ENCODE data around the gene TATDN3. TPM values are rescaled to one million over a fixed set of nuclear protein-coding genes. Genes with fewer than 3 reads are reported as not detected.
A peak's percentile ranks its signal among the peaks of the same experiment; 100 is the strongest.

The TATDN3 gene
- total and polyA plus RNA-seq, 9 of the 15 experiments (the other 6 are each of a cell fraction or from before 2014, with no cell fraction given): 18.3 to 79.9 (median 28.2) TPM

DNA sequence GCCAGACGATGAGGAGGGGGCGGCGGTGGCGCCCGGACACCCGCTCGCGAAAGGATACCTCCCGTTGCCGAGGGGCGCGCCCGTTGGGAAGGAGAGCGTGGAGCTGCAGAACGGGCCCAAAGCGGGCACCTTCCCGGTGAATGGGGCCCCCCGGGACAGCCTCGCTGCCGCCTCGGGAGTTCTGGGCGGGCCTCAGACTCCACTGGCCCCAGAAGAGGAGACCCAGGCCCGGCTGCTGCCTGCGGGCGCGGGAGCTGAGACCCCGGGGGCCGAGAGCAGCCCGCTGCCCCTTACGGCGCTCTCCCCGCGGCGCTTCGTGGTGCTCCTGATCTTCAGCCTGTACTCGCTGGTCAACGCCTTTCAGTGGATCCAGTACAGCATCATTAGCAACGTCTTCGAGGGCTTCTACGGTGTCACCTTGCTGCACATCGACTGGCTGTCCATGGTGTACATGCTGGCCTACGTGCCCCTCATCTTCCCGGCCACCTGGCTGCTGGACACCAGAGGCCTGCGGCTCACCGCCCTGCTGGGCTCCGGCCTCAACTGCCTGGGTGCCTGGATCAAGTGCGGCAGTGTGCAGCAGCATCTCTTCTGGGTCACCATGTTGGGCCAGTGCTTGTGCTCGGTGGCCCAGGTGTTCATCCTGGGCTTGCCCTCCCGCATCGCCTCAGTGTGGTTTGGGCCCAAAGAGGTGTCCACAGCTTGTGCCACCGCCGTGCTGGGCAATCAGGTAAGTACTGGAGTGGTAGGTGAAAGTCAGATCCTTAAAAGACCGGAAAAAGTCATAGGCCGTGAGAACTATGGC, 67.0 kb downstream of the TATDN3 start (continued):
- TF ChIP-seq THAP7 (CRISPR knock-in tag; IDR thresholded peaks at IDR 0.05) (no peak), TCF15 (CRISPR knock-in tag; IDR thresholded peaks at IDR 0.05) (no peak), MYBL2 (IDR thresholded peaks at IDR 0.05; ENCODE audit: low read depth) (no peak), MYBL2 (CRISPR knock-in tag; IDR thresholded peaks at IDR 0.05; ENCODE audit: borderline replicate concordance) (no peak), PPARD (CRISPR knock-in tag; IDR thresholded peaks at IDR 0.05) (no peak), ELF4 (CRISPR knock-in tag; IDR thresholded peaks at IDR 0.05) (no peak), DEAF1 (CRISPR knock-in tag; IDR thresholded peaks at IDR 0.05) (no peak), HNRNPLL (IDR thresholded peaks at IDR 0.05; ENCODE audit: low read depth, low read length, poor library complexity, severe bottlenecking) (no peak), CTCF (IDR thresholded peaks at IDR 0.05 in 2 of 3, conservative IDR thresholded peaks at IDR 0.05 in 1 of 3; ENCODE audit: insufficient read depth in 2 of 3, low read depth in 1 of 3, low read length in 3 of 3) (no peak), PYGO2 (tag; IDR thresholded peaks at IDR 0.05) (no peak), STAT5A (IDR thresholded peaks at IDR 0.05; ENCODE audit: borderline replicate concordance, low read length) (no peak), RNF219 (CRISPR knock-in tag; IDR thresholded peaks at IDR 0.05) (no peak), ESRRA (IDR thresholded peaks at IDR 0.05; ENCODE audit: borderline replicate concordance, low read depth) (no peak), ZSCAN32 (CRISPR knock-in tag; IDR thresholded peaks at IDR 0.05) (0 out of 2 replicates have a peak, but pooled peaks have one; percentile 33), PHF8 (IDR thresholded peaks at IDR 0.05; ENCODE audit: borderline replicate concordance, low read length) (peak; percentile 15)
- TF ChIP-seq, protein P1, sequence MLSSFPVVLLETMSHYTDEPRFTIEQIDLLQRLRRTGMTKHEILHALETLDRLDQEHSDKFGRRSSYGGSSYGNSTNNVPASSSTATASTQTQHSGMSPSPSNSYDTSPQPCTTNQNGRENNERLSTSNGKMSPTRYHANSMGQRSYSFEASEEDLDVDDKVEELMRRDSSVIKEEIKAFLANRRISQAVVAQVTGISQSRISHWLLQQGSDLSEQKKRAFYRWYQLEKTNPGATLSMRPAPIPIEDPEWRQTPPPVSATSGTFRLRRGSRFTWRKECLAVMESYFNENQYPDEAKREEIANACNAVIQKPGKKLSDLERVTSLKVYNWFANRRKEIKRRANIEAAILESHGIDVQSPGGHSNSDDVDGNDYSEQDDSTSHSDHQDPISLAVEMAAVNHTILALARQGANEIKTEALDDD (IDR thresholded peaks at IDR 0.05): no peak
- TF ChIP-seq, protein P2, sequence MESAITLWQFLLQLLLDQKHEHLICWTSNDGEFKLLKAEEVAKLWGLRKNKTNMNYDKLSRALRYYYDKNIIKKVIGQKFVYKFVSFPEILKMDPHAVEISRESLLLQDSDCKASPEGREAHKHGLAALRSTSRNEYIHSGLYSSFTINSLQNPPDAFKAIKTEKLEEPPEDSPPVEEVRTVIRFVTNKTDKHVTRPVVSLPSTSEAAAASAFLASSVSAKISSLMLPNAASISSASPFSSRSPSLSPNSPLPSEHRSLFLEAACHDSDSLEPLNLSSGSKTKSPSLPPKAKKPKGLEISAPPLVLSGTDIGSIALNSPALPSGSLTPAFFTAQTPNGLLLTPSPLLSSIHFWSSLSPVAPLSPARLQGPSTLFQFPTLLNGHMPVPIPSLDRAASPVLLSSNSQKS (CRISPR knock-in tag; IDR thresholded peaks at IDR 0.05): no peak
